Measurements from ENCODE around the gene HSPB6.
A peak's percentile ranks its signal among the peaks of the same experiment; 100 is the strongest.

HSPB6 gene

DNA sequence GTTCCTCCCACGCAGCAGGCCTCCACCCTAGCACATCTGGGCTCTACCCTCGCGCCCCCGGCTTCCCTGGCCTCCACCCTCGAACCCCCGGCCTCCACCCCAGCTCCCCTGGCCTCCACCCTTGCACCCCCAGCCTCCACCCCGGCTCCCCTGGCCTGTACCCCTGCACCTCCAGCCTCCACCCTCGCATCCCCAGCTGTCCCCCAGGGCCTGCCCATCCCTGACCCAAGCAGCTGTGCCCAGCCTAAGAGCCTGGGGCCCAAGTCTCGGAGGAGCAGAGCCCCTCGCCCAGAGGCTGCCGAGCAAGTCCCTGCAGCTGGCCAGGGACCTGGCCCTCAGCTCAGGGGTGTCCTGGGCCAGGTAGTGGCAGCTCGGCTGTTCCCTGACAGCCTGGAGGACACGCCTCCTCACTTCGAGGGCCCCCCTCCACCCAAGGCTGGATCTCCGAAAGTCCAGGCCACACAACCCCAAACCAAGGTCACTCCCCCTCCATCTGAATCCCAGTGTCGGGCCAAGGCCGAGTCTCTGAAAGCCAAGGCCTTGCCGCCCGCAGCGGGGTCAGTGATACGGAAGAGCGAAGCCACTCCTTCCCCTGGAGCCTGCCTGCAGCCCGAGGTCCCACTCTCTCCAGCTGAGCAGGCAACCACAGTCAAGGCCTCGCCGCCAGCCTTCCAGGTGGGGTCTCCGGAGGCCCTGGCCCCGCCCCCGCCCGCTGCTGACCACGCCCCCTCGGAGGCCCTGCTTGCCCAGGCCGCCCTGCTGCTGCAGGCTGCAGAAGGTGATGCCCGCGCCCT lies 10.7 kb upstream of the HSPB6 start:
- no peak for DNase-seq (ENCODE audit: low read depth in 1 of 2, low spot score in 1 of 2)

- DNase-seq (ENCODE audit: low read depth in 1 of 2, low spot score in 1 of 2): no peak
Observed at GRCh38 chr19:35766571-35767104, 9.8 kb upstream of the HSPB6 start.

GRCh38 chr19:35764432-35765315 lies 7.8 kb upstream of the HSPB6 start:
- no peak for DNase-seq (ENCODE audit: low read depth in 1 of 2, low spot score in 1 of 2)

GRCh38 chr19:35760711-35761349 lies 4.0 kb upstream of the HSPB6 start:
- DNase-seq (ENCODE audit: low read depth in 1 of 2, low spot score in 1 of 2): no peak

DNA sequence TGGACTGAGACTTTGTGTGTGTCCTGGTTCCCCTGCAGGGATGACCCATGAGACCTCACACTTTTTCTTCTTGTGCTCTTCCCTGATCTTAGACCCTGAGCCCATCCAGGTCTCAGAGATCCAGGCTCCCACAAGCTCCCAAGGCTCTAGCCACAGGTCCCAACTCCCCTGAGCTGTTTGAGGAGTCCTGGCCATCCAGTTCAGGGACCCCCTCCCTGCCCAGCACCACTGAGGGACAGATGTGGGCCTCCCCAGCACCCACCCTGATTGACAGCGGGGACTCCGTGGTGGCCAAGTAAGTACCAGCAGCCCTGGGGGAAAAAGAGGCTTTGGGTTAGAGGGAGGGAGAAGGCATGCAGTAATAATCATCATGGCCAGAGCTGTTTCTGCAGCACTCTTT lies 2.9 kb upstream of the HSPB6 start:
- DNase-seq (ENCODE audit: low read depth in 1 of 2, low spot score in 1 of 2): no peak

DNA sequence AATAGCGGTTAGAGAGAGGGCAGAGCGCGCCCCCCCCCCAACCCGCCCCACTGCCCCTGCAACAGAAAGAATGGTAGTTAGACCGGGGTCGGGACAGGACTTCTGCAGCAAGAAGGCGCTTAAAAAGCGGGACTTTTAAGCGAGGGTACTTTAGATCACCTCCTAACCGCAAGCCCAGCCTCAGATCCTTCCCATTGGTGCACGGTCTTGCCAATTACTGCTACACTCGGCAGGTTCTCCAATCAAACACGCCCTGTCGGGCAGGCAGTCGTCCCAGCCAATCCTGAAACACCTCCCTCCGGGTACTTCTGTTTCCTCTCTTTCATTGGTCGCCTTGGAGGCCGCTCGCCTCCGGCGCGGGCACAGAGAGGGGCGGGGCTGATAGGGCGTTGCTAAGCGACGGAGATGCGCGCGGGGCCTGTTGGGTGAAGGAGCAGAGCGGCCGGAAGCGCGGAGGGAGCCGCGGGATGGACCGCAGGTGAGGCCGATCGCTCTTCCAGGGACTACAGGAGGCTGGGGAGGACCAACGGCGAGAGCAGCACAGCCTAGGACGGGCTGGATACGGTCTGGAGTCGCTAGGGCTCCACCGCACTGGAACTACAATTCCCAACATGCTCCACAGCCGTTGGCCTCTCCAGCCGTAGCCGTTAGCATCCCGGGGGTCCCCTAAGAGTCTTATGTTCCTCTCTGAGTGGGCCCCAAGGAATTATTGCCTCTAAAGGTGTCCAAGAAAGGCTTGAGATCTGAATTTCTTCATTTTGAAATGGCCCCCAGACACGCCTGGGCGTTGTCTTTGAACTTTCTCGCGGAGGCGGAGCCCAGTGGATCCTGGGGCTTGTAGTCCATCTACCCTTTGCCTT lies 1.1 kb upstream of the HSPB6 start, which contains the start of gene PROSER3:
PROSER3 (plus strand) TSS at position 428 of the 860 bp plus-strand sequence; CDS start at position 468, 40 bp downstream.
- DNase-seq (ENCODE audit: low read depth in 1 of 2, low spot score in 1 of 2): peak; percentile 96 to 97

GRCh38 chr19:35757231-35757748 lies 461 bp upstream of the HSPB6 start:
- DNase-seq (ENCODE audit: low read depth in 1 of 2, low spot score in 1 of 2): no peak

GRCh38 chr19:35755550-35756376 lies 1.1 kb downstream of the HSPB6 start:
- peak; percentile 31 to 48 for DNase-seq (ENCODE audit: low read depth in 1 of 2, low spot score in 1 of 2)

DNA sequence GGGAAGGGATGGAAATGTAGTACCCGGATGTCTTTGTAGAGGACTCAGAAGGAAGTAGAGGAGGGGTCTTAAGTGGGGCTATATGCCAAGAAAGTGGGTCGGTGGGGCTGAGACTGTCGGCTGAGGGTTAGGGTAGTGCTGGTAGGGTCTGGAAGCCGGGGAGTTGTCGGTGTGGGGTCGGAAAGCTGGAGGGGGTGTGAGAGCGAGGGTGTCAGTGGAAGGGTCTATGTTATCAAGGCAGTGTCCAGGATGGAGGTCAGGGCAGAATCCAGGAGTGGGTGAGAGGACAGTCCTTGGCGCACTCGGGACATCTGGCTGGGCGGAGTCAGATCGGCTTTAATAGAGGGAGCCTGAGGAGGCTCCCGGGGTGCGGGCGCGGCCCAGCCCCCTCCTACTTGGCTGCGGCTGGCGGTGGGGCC lies 1.7 kb downstream of the HSPB6 start:
- no peak for DNase-seq (ENCODE audit: low read depth in 1 of 2, low spot score in 1 of 2)

- no peak for DNase-seq (ENCODE audit: low read depth in 1 of 2, low spot score in 1 of 2)
Observed at GRCh38 chr19:35754370-35755130, 2.3 kb downstream of the HSPB6 start.

- DNase-seq (ENCODE audit: low read depth in 1 of 2, low spot score in 1 of 2): no peak
Observed at GRCh38 chr19:35753634-35754369, 3.0 kb downstream of the HSPB6 start.

GRCh38 chr19:35752746-35753350 lies 4.0 kb downstream of the HSPB6 start:
- no peak for DNase-seq (ENCODE audit: low read depth in 1 of 2, low spot score in 1 of 2)

DNA sequence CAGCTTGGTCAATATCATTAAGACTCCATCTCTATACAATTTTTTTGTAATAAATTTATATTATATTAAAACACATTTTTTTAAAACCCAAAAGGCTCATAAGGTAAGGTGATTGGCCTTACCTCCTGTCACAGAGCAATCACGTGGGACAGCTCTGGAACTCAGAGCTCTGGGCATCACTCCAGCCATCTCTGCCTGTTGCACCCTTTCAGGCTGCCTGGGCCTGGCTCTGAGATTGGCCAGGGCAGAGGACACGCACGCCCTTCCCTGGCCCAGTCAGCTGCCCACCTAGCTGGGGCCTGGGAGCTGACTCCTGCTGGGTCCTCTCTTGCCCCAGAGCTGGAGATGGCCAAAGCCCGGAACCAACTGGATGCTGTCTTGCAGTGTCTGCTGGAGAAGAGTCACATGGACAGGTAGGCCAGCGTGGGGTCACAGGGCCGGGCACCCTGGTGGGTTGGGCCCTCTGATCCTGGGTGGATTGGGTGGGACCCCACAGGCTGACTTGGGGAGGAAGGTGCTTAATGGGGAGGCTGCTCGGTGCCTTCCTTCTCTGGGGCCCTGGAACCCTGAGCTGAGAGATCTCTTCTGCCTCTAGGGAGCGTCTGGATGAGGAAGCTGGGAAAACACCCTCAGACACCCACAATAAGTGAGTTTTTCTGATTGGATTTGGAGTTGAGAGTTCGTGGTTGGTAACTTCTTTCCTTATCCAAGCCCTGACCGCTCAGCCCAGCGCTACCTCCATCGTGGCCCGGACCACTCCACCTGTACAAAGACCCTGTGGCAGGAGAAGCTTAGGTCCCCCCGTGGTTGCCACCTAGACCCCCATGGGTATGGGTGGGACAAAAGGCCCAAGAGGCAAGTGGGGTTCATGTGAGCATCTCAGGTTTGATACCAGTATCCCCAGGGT lies 4.7 kb downstream of the HSPB6 start:
- no peak for DNase-seq (ENCODE audit: low read depth in 1 of 2, low spot score in 1 of 2)

GRCh38 chr19:35750167-35750566 lies 6.7 kb downstream of the HSPB6 start:
- DNase-seq (ENCODE audit: low read depth in 1 of 2, low spot score in 1 of 2): no peak

DNA sequence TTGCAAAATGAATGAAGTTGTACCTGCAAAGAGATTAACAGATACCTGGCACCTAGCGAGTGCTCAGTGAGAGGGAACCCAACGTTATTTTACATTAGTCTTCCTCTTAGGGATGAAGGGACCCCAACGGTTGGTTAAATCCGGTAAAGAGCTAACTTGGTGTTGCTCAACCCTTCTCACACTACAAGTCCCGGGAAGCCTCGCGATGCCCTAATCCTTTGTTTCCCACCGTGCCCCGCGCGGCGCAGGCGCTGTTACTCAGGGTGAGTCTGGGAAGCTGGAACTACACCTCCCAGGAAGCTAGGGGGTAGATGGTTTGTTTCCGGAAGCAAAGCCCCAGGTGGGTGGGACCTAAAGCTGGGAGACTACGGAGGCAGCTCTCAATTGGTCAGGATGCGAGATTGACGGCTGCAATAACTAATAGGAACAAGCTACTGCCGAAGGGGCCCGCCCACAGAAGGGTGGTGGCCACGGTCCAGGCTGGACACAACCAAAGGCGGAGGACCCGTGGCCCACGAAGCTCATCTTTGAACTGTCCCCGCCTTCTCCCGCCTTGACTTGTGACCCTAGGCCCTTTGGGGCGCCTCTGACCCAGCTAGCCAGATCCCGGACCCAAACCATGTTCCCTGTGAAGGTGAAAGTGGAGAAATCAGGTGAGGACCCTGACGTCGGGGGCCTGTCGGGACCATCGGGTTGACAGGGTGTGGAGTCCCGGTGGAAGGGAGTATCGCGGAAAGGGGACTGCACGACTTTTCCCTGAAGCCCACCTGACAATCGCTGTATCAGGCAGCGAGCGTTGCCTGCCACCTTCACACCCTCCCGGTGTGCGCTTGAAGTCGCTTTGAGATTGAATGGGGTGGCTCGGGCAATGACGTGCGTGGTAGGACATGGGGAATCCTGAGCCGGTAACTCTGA lies 8.5 kb downstream of the HSPB6 start, which contains the start of gene LIN37:
LIN37 (plus strand) TSS at position 471 of the 915 bp plus-strand sequence; CDS start at position 620, 149 bp downstream.
- DNase-seq (ENCODE audit: low read depth in 1 of 2, low spot score in 1 of 2): peak; percentile 94 to 97

Measured in stimulated activated CD4-positive, alpha-beta T cell treated with anti-CD3 and anti-CD28 coated beads, Interleukin-15, amount 100 ng/mL, for 1 hour (primary cell).